Gastrocnemius medialis (tissue), 4 donors: ENCODE measurements around the gene EMX1.

ENCODE experiments used
- POLR2A ChIP-seq, 2 donors: fragments of 450-650 bp; IDR thresholded peaks; one replicate each; pipeline ENCODE4 v1.6.1; 2017; ENCODE audit warnings: antibody characterized with exemption in 2 of 2, mild to moderate bottlenecking in 2 of 2, moderate library complexity in 2 of 2
- TF ChIP-seq, protein P1 (sequence below), 5 experiments: fragments of 450-650 bp in 3 of 5; fragments of 200-600 bp in 2 of 5; sonication (generic) in 2 of 5; IDR thresholded peaks in 4 of 5; conservative IDR thresholded peaks in 1 of 5; 1 replicate in 4 of 5; 2 replicates in 1 of 5; pipeline ENCODE4 v1.5.1; 2016 to 2019; ENCODE audit warnings: antibody characterized with exemption in 5 of 5, mild to moderate bottlenecking in 3 of 5, moderate library complexity in 3 of 5

DNA sequence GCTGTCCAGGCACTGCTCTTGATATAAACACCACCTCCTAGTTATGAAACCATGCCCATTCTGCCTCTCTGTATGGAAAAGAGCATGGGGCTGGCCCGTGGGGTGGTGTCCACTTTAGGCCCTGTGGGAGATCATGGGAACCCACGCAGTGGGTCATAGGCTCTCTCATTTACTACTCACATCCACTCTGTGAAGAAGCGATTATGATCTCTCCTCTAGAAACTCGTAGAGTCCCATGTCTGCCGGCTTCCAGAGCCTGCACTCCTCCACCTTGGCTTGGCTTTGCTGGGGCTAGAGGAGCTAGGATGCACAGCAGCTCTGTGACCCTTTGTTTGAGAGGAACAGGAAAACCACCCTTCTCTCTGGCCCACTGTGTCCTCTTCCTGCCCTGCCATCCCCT is 15.9 kb downstream of the EMX1 start:
- TF ChIP-seq, protein P1, sequence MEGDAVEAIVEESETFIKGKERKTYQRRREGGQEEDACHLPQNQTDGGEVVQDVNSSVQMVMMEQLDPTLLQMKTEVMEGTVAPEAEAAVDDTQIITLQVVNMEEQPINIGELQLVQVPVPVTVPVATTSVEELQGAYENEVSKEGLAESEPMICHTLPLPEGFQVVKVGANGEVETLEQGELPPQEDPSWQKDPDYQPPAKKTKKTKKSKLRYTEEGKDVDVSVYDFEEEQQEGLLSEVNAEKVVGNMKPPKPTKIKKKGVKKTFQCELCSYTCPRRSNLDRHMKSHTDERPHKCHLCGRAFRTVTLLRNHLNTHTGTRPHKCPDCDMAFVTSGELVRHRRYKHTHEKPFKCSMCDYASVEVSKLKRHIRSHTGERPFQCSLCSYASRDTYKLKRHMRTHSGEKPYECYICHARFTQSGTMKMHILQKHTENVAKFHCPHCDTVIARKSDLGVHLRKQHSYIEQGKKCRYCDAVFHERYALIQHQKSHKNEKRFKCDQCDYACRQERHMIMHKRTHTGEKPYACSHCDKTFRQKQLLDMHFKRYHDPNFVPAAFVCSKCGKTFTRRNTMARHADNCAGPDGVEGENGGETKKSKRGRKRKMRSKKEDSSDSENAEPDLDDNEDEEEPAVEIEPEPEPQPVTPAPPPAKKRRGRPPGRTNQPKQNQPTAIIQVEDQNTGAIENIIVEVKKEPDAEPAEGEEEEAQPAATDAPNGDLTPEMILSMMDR (IDR thresholded peaks at IDR 0.05 in 4 of 5, conservative IDR thresholded peaks at IDR 0.05 in 1 of 5): no peak
- TF ChIP-seq POLR2A (IDR thresholded peaks at IDR 0.05): no peak
